HEK293T (cell line): ENCODE results near the gene RFK.

ENCODE experiments used
- ELF4 ChIP-seq: fragments of 450-650 bp; IDR thresholded peaks from 2 replicates; pipeline ENCODE4 v1.6.1; 2017; ENCODE audit warnings: antibody characterized with exemption
- FOXK2 ChIP-seq: fragments of 450-650 bp; IDR thresholded peaks from 2 replicates; pipeline ENCODE4 v1.6.1; 2016; ENCODE audit warnings: mild to moderate bottlenecking
- FOXM1 ChIP-seq: fragments of 450-650 bp; IDR thresholded peaks from 2 replicates; pipeline ENCODE4 v1.6.1; 2017; ENCODE audit warnings: mild to moderate bottlenecking, borderline replicate concordance
- L3MBTL2 ChIP-seq: fragments of 450-650 bp; conservative IDR thresholded peaks from 2 replicates; pipeline ENCODE4 v1.6.1; 2016; ENCODE audit warnings: mild to moderate bottlenecking
- LEF1 ChIP-seq: fragments of 450-650 bp; IDR thresholded peaks from 2 replicates; pipeline ENCODE4 v1.6.1; 2017; ENCODE audit warnings: mild to moderate bottlenecking, borderline replicate concordance
- NFRKB ChIP-seq: fragments of 450-650 bp; IDR thresholded peaks from 2 replicates; pipeline ENCODE4 v1.6.1; 2016; ENCODE audit warnings: mild to moderate bottlenecking, moderate library complexity
- SP1 ChIP-seq: fragments of 450-650 bp; IDR thresholded peaks from 2 replicates; pipeline ENCODE4 v1.6.1; 2017
- ZNF384 ChIP-seq: fragments of 450-650 bp; IDR thresholded peaks from 2 replicates; pipeline ENCODE4 v1.6.1; 2016

DNA sequence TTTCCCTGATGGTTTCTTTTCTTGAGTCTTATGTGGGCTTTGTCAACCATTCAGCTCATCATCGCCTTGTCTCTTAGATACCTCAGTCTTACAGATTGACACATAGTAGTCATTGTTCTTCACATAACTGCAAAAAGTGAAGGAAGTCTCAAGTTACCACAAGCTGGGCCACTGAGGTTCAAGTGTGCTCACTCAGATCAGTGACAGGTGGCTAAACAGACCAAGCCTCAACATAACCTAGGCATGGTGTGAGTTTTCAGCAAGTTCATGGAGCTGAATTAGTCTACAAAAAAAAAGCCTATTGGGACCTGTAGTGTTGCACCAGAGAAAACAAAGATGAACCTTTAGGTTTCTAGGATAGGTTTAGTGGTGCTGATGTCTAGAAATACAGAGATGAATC is 58.2 kb downstream of the RFK start:
- no peak for TF ChIP-seq FOXM1
- TF ChIP-seq SP1 = no peak
- no peak for TF ChIP-seq ELF4
- no peak for TF ChIP-seq ZNF384
- TF ChIP-seq NFRKB = no peak
- no peak for TF ChIP-seq LEF1
- TF ChIP-seq L3MBTL2 = no peak
- no peak for TF ChIP-seq FOXK2
